ENCODE results near the gene CHD6.

GRCh38 chr20:41476013-41476441 is 142.2 kb downstream of the CHD6 start:
- TF ChIP-seq CTCF (IDR thresholded peaks at IDR 0.05) (no peak), POLR2A (IDR thresholded peaks at IDR 0.05) (no peak), POLR2AphosphoS5 (IDR thresholded peaks at IDR 0.05) (no peak), EP300 (IDR thresholded peaks at IDR 0.05) (no peak)
